T-helper 1 cell (primary cell): Measurements from ENCODE around the gene EXOC4.

ENCODE experiments used
- DNase-seq, 5 donors: peaks; one replicate each; pipeline ENCODE4 v3.0.0-alpha.2; 2012 to 2020

The EXOC4 gene

GRCh38 chr7:134016223-134016941 lies 763.5 kb downstream of the EXOC4 start:
- no peak for DNase-seq

GRCh38 chr7:134016942-134017303 lies 764.0 kb downstream of the EXOC4 start:
- DNase-seq, result no peak

GRCh38 chr7:134018306-134018705 lies 765.4 kb downstream of the EXOC4 start:
- DNase-seq, result no peak

- no peak for DNase-seq
Observed at GRCh38 chr7:134019251-134019650, 766.4 kb downstream of the EXOC4 start.

- no peak for DNase-seq
Observed at GRCh38 chr7:134021836-134022235, 769.0 kb downstream of the EXOC4 start.

GRCh38 chr7:134022286-134022911 lies 769.5 kb downstream of the EXOC4 start:
- DNase-seq, result no peak

- no peak for DNase-seq
Observed at GRCh38 chr7:134024739-134025138, 771.9 kb downstream of the EXOC4 start.

GRCh38 chr7:134028853-134029252 lies 776.0 kb downstream of the EXOC4 start:
- no peak for DNase-seq

- DNase-seq, result no peak
Observed at GRCh38 chr7:134029743-134030142, 776.9 kb downstream of the EXOC4 start.

- DNase-seq, result no peak
Observed at GRCh38 chr7:134030460-134030865, 777.6 kb downstream of the EXOC4 start.

GRCh38 chr7:134031835-134032617 lies 779.1 kb downstream of the EXOC4 start:
- no peak for DNase-seq

GRCh38 chr7:134034652-134035051 lies 781.8 kb downstream of the EXOC4 start:
- no peak for DNase-seq

GRCh38 chr7:134037991-134038390 lies 785.1 kb downstream of the EXOC4 start:
- no peak for DNase-seq

GRCh38 chr7:134040988-134041387 lies 788.1 kb downstream of the EXOC4 start:
- no peak for DNase-seq

GRCh38 chr7:134041477-134041876 lies 788.6 kb downstream of the EXOC4 start:
- no peak for DNase-seq

GRCh38 chr7:134042307-134042706 lies 789.4 kb downstream of the EXOC4 start:
- no peak for DNase-seq

- DNase-seq, result no peak
Observed at GRCh38 chr7:134044682-134045081, 791.8 kb downstream of the EXOC4 start.

- DNase-seq, result no peak
Observed at GRCh38 chr7:134045716-134046115, 792.8 kb downstream of the EXOC4 start.

- DNase-seq, result no peak
Observed at GRCh38 chr7:134046594-134047128, 793.8 kb downstream of the EXOC4 start.

GRCh38 chr7:134047675-134048074 lies 794.8 kb downstream of the EXOC4 start:
- DNase-seq, result no peak

- DNase-seq, result no peak
Observed at GRCh38 chr7:134048166-134048565, 795.3 kb downstream of the EXOC4 start.

- no peak for DNase-seq
Observed at GRCh38 chr7:134051020-134051419, 798.1 kb downstream of the EXOC4 start.

- no peak for DNase-seq
Observed at GRCh38 chr7:134056816-134057215, 803.9 kb downstream of the EXOC4 start.

- no peak for DNase-seq
Observed at GRCh38 chr7:134058521-134058920, 805.6 kb downstream of the EXOC4 start.
